Suppressor macrophage (primary cell): ENCODE results near the gene RPS3A.
"Not testable (repeated sequence)": the region's sequence is repeated elsewhere in the genome, so short reads cannot be mapped to it uniquely, and the experiment has no call there.

Experiments
- DNase-seq, 4 experiments: peaks; one replicate each; pipeline ENCODE4 v3.0.0-alpha.2; 2020 to 2022
- total RNA-seq, 17 experiments: gene quantifications; one replicate each; lab custom pipeline; 2026; ENCODE audit warnings: mixed read lengths in 6 of 17, inconsistent platforms in 3 of 17; lab: John Stamatoyannopoulos, UW

Gene RPS3A
- total RNA-seq = 139 to 336 (median 224) reads per million in 17 experiments

- DNase-seq = peak; percentile 97 to 98 (median 98)
Measured at GRCh38 chr4:151099229-151099975, at the start of gene RPS3A. RPS3A (plus strand) TSS chr4:151099628; CDS start chr4:151099653, 25 bp downstream.

GRCh38 chr4:151052785-151053184, 46.6 kb upstream of the RPS3A start:
- DNase-seq = no peak

- no peak for DNase-seq
Measured at GRCh38 chr4:151055539-151055938, 43.9 kb upstream of the RPS3A start.

- DNase-seq = not testable (repeated sequence)
Measured at GRCh38 chr4:151063143-151063542, 36.3 kb upstream of the RPS3A start.

GRCh38 chr4:151067316-151067970, 32.0 kb upstream of the RPS3A start:
- DNase-seq = no peak

GRCh38 chr4:151074416-151074916, 25.0 kb upstream of the RPS3A start:
- no peak for DNase-seq

GRCh38 chr4:151077978-151078377, 21.4 kb upstream of the RPS3A start:
- not testable (repeated sequence) for DNase-seq

GRCh38 chr4:151087467-151087866, 12.0 kb upstream of the RPS3A start:
- DNase-seq = no peak

GRCh38 chr4:151091047-151091446, 8.4 kb upstream of the RPS3A start:
- DNase-seq = no peak

- no peak for DNase-seq
Measured at GRCh38 chr4:151092488-151092887, 6.9 kb upstream of the RPS3A start.

GRCh38 chr4:151093203-151093602, 6.2 kb upstream of the RPS3A start:
- no peak for DNase-seq

GRCh38 chr4:151094290-151094751, 5.1 kb upstream of the RPS3A start:
- no peak for DNase-seq

GRCh38 chr4:151095142-151095541, 4.3 kb upstream of the RPS3A start:
- DNase-seq = no peak

- DNase-seq = no peak
Measured at GRCh38 chr4:151097759-151098158, 1.7 kb upstream of the RPS3A start.

- DNase-seq = no peak
Measured at GRCh38 chr4:151098979-151099228, 524 bp upstream of the RPS3A start.

- no peak for DNase-seq
Measured at GRCh38 chr4:151099976-151100417, 569 bp downstream of the RPS3A start.

- no peak for DNase-seq
Measured at GRCh38 chr4:151100531-151100930, 1.1 kb downstream of the RPS3A start.

- DNase-seq = no peak
Measured at GRCh38 chr4:151103758-151104157, 4.3 kb downstream of the RPS3A start.

GRCh38 chr4:151104621-151105020, 5.2 kb downstream of the RPS3A start:
- no peak for DNase-seq

GRCh38 chr4:151105454-151106032, 6.1 kb downstream of the RPS3A start:
- no peak for DNase-seq

GRCh38 chr4:151107063-151107462, 7.6 kb downstream of the RPS3A start:
- DNase-seq = no peak

GRCh38 chr4:151110236-151110635, 10.8 kb downstream of the RPS3A start:
- DNase-seq = no peak

GRCh38 chr4:151114338-151114737, 14.9 kb downstream of the RPS3A start:
- no peak for DNase-seq

GRCh38 chr4:151114986-151115385, 15.6 kb downstream of the RPS3A start:
- no peak for DNase-seq
